GM12865 (cell line): ENCODE measurements around the gene SLC16A8.

Experiments used
- DNase-seq: peaks from one replicate; pipeline ENCODE4 v3.0.0; 2010; ENCODE audit warnings: low read depth
- H3K4me3 ChIP-seq: 2 replicates; pipeline ENCODE4 v1.5.1; 2011; ENCODE audit warnings: mild to moderate bottlenecking, low read depth, low read length, control low read depth
- CTCF ChIP-seq: IDR thresholded peaks from 2 replicates; pipeline ENCODE4 v1.5.1; 2011; ENCODE audit warnings: low read length, control low read depth, low read depth, inconsistent platforms; ENCODE audit not compliant: insufficient read depth; ENCODE audit errors: missing control alignments

Gene SLC16A8

GRCh38 chr22:38075961-38076360 is 8.0 kb downstream of the SLC16A8 start:
- no peak for TF ChIP-seq CTCF
- no peak overlapping the region for H3K4me3 ChIP-seq
- no peak for DNase-seq

- DNase-seq: no peak
- H3K4me3 ChIP-seq: no peak overlapping the region
- no peak for TF ChIP-seq CTCF
Measured at GRCh38 chr22:38075105-38075825, 8.7 kb downstream of the SLC16A8 start.

GRCh38 chr22:38074181-38075104 is 9.5 kb downstream of the SLC16A8 start:
- no peak for TF ChIP-seq CTCF

GRCh38 chr22:38073150-38074130 is 10.5 kb downstream of the SLC16A8 start:
- no peak for TF ChIP-seq CTCF
- H3K4me3 ChIP-seq: no peak overlapping the region
- no peak for DNase-seq

More at GRCh38 chr22:38074181-38075104, 9.5 kb downstream of the SLC16A8 start:
- H3K4me3 ChIP-seq: no peak overlapping the region
- no peak for DNase-seq

- TF ChIP-seq CTCF: no peak
Measured at GRCh38 chr22:38072322-38073149, 11.4 kb downstream of the SLC16A8 start.

More at GRCh38 chr22:38072322-38073149, 11.4 kb downstream of the SLC16A8 start:
- H3K4me3 ChIP-seq: no peak overlapping the region
- DNase-seq: no peak
